Measurements from ENCODE around the gene RPL21.

The RPL21 gene

GRCh38 chr13:27273658-27274425, 22.5 kb downstream of the RPL21 start (continued):
- TF ChIP-seq ZFP41 (tag by site-specific recombination; IDR thresholded peaks at IDR 0.05; ENCODE audit: borderline replicate concordance), result no peak
- TF ChIP-seq ZNF433 (tag by site-specific recombination; IDR thresholded peaks at IDR 0.05; ENCODE audit: low read depth), result no peak
- TF ChIP-seq ZNF792 (tag by site-specific recombination; IDR thresholded peaks at IDR 0.05), result no peak
- no peak for TF ChIP-seq ZNF302 (tag by site-specific recombination; IDR thresholded peaks at IDR 0.05; ENCODE audit: low read depth)
- TF ChIP-seq ZNF362 (tag by site-specific recombination; IDR thresholded peaks at IDR 0.05), result 0 out of 2 replicates have a peak, but pooled peaks have one; percentile 48
- no peak for TF ChIP-seq ZNF596 (tag by site-specific recombination; IDR thresholded peaks at IDR 0.05)
- no peak for TF ChIP-seq TSHZ1 (tag by site-specific recombination; IDR thresholded peaks at IDR 0.05; ENCODE audit: borderline replicate concordance)
- TF ChIP-seq ZSCAN30 (tag by site-specific recombination; IDR thresholded peaks at IDR 0.05), result no peak

- ChIA-PET CTCF (interaction anchor here (1.0 to 1.5 kb wide), 2 partner anchors 87 to 324 kb away, joined by 7 to 8 read pairs; no protein-coding TSS in a partner anchor), POLR2A (no interaction called here)
- Histone ChIP-seq H3K9me3 (ENCODE audit: control insufficient read depth, insufficient read depth, low read depth, low read length) (no peaks in the 10 kb centered on the region), H3K4me3 (ENCODE audit: low read depth, low read length) (no peak overlapping the region), H3K4me1 (ENCODE audit: control insufficient read depth, insufficient read depth, low read length) (peaks cover 21% of the 10 kb centered on the region), H3K36me3 (ENCODE audit: control insufficient read depth in 2 of 2, insufficient read depth in 1 of 2, low read length in 2 of 2) (peaks cover 0 to 6% of the 10 kb centered on the region in 2 experiments; a peak in 1 of 3 replicates), H3K27ac (ENCODE audit: extremely low read depth, low read depth, low read length) (no peak overlapping the region)
- TF ChIP-seq FEZF1 (tag by site-specific recombination; IDR thresholded peaks at IDR 0.05) (peak; percentile 81), BCL11B (tag by site-specific recombination; IDR thresholded peaks at IDR 0.05; ENCODE audit: low read depth) (no peak), TCF7L2 (IDR thresholded peaks at IDR 0.05; ENCODE audit: borderline replicate concordance, low read depth, low read length) (no peak), WT1 (tag by site-specific recombination; IDR thresholded peaks at IDR 0.05) (peak; percentile 85), ZNF843 (tag by site-specific recombination; IDR thresholded peaks at IDR 0.05) (peak; percentile 79), ZBTB44 (tag by site-specific recombination; IDR thresholded peaks at IDR 0.05) (peak; percentile 55; the same call in 1 of the 2 replicates), PRDM6 (tag by site-specific recombination; IDR thresholded peaks at IDR 0.05) (peak; percentile 45), HOXD13 (CRISPR knock-in tag; IDR thresholded peaks at IDR 0.05; ENCODE audit: borderline replicate concordance) (no peak), OSR2 (tag by site-specific recombination; IDR thresholded peaks at IDR 0.05) (peak; percentile 81), ATF2 (tag by site-specific recombination; IDR thresholded peaks at IDR 0.05; ENCODE audit: low read depth) (no peak)
These were observed 23.3 kb downstream of the RPL21 start for GRCh38 chr13:27274631-27275030.
